Measurements from ENCODE around the gene MACROD1.
"Not testable (repeated sequence)": the region's sequence is repeated elsewhere in the genome, so short reads cannot be mapped to it uniquely, and the experiment has no call there.

The MACROD1 gene

GRCh38 chr11:64186492-64187165 is 20.7 kb upstream of the MACROD1 start:
- peak in 12 of 42 donors; percentile 17 to 57 (median 35) for DNase-seq
- intact Hi-C loops (cut with DNase I) = no loop called here

- DNase-seq = peak; percentile 97 to 100 (median 99)
- intact Hi-C loops (cut with DNase I) = no loop called here
Measured at GRCh38 chr11:64185693-64186491, 20.0 kb upstream of the MACROD1 start, which contains the start of gene STIP1. STIP1 (plus strand) TSS chr11:64186171; CDS start chr11:64186262, 91 bp downstream.

- intact Hi-C loops (cut with DNase I) = no loop called here
- DNase-seq = peak in 40 of 42 donors; percentile 73 to 93 (median 84)
Measured at GRCh38 chr11:64185175-64185692, 19.3 kb upstream of the MACROD1 start.

GRCh38 chr11:64183890-64184289 is 18.0 kb upstream of the MACROD1 start:
- intact Hi-C loops (cut with DNase I) = no loop called here
- no peak for DNase-seq

GRCh38 chr11:64181506-64182411 is 15.8 kb upstream of the MACROD1 start:
- peak; percentile 88 to 98 (median 95) for DNase-seq
- intact Hi-C loops (cut with DNase I) = no loop called here

- DNase-seq = peak in 2 of 42 donors; percentile 16 to 19
- intact Hi-C loops (cut with DNase I) = no loop called here
Measured at GRCh38 chr11:64180891-64181290, 15.0 kb upstream of the MACROD1 start.

- intact Hi-C loops (cut with DNase I) = no loop called here
- DNase-seq = no peak
Measured at GRCh38 chr11:64178951-64179639, 13.2 kb upstream of the MACROD1 start.

GRCh38 chr11:64178203-64178602 is 12.3 kb upstream of the MACROD1 start:
- no peak for DNase-seq
- intact Hi-C loops (cut with DNase I) = no loop called here

- no peak for DNase-seq
- intact Hi-C loops (cut with DNase I) = no loop called here
Measured at GRCh38 chr11:64176751-64177150, 10.8 kb upstream of the MACROD1 start.

GRCh38 chr11:64173616-64174355 is 7.9 kb upstream of the MACROD1 start:
- no peak for DNase-seq
- intact Hi-C loops (cut with DNase I) = no loop called here

GRCh38 chr11:64170419-64170818 is 4.5 kb upstream of the MACROD1 start:
- intact Hi-C loops (cut with DNase I) = no loop called here
- DNase-seq = no peak

GRCh38 chr11:64165481-64165841 is 452 bp downstream of the MACROD1 start:
- DNase-seq = peak in 3 of 42 donors; percentile 12 to 42 (median 24)
- intact Hi-C loops (cut with DNase I) = no loop called here

- no peak for DNase-seq
Measured at GRCh38 chr11:64164392-64165312, 1.3 kb downstream of the MACROD1 start.

GRCh38 chr11:64163951-64164350 is 2.0 kb downstream of the MACROD1 start:
- no peak for DNase-seq
- intact Hi-C loops (cut with DNase I) = no loop called here

More at GRCh38 chr11:64164392-64165312, 1.3 kb downstream of the MACROD1 start:
- intact Hi-C loops (cut with DNase I) = no loop called here

GRCh38 chr11:64162769-64163168 is 3.1 kb downstream of the MACROD1 start:
- DNase-seq; intact Hi-C loops (cut with DNase I): not testable (repeated sequence)

- DNase-seq = no peak
- intact Hi-C loops (cut with DNase I) = no loop called here
Measured at GRCh38 chr11:64161037-64161436, 4.9 kb downstream of the MACROD1 start.
